ENCODE results near the gene KRT86. TPM values are rescaled to one million over a fixed set of nuclear protein-coding genes. Genes with fewer than 3 reads are reported as not detected.
A peak's percentile ranks its signal among the peaks of the same experiment; 100 is the strongest.
"Not testable (repeated sequence)": the region's sequence is repeated elsewhere in the genome, so short reads cannot be mapped to it uniquely, and the experiment has no call there.

Gene KRT86
- polyA plus RNA-seq, 1 donor = not detected

DNA sequence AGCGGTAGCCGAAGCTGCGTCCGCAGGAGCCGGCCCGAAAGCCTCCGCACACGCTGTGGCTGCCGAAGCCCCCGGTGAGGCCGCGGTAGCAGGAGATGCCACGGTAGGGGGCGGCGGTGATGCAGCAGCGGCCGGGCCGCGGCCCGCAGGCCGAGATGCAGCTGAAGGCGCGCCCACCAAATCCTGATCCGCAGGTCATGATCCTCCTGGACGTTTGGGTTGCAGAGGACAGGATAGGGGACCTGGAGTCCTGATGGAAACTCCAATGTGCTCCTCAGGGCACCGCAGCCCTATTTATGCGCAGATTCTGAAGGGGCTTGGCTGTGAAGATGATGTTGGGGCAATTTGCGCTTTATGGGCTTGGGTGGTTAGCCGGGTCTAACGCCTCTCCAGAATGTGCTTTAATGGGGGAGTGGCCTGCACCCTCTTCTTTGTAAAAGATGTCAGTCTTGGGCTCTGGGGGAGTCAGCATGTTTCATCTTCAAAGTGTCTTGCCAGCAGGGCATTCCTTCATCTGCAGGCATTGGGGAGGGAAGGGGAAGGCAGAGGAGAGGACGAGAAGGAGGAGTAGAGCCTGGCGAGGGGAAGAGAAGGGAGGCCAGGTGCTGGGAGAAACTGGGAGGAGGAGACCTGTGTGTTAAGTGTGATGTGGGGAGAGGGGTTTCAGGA is 17.0 kb downstream of the KRT86 start, which contains the start of gene KRT81:
Gene KRT81, minus strand, starts transcription at position 268 of the 669 bp plus-strand sequence. Its CDS starts 69 bp downstream, at position 199.
- DNase-seq = no peak

DNA sequence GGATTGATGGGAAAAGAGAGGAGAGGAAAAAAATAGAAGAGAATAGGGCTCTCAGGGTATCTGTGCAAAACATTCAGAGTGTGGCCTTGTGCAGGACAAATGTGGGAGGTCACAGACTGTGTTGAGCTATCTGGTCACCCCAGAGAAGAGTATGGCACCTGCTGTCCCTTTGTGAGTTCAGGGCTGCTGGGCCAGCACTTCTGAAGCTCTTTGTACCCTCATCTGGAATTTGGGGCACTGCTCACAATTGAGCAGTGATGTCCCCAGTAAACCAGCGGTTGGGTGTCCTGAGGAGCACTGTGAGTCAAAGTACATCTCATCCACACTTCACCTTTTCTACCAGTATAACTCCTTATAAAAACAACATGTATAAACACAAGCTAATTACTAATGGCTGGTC is 19.5 kb downstream of the KRT86 start:
- no peak for DNase-seq

DNA sequence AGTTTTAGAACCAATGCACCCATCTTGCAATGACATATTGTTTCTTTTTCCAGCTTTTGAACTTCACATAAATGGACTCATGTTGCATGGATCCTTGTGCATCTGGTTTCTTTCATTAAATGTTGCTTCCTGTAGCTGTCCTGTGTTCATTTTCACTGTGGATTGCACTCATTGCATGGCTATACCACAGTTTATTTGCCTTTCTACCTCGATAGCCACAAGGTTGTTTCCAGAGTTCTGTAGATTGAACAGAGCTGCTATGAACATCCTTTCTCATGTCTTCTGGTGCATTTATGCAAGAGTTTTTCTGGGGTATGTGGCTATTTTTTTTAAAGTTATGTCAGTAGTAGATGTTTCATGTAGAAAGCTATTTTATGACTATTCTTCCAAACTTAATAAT is 20.4 kb downstream of the KRT86 start:
- no peak for DNase-seq

DNA sequence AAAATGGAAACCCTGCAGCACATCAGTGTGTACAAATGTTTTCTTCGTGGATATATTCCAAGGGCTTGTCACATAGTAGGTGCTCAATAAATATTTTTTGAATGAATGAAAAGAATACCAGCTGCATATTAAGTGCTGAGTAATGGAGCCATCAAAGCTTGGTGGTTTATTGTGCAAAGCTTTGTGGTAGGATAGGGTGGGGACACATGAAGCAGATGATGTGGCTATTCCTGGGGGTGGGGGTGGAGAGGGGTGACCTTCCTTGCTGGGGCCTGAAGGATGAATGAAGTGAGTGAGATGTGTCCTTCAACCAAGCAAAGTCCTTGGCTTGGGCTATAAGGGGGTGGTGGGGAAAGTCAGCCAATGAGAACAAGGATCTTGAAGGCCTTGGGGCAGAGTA is 21.2 kb downstream of the KRT86 start:
- no peak for DNase-seq

DNA sequence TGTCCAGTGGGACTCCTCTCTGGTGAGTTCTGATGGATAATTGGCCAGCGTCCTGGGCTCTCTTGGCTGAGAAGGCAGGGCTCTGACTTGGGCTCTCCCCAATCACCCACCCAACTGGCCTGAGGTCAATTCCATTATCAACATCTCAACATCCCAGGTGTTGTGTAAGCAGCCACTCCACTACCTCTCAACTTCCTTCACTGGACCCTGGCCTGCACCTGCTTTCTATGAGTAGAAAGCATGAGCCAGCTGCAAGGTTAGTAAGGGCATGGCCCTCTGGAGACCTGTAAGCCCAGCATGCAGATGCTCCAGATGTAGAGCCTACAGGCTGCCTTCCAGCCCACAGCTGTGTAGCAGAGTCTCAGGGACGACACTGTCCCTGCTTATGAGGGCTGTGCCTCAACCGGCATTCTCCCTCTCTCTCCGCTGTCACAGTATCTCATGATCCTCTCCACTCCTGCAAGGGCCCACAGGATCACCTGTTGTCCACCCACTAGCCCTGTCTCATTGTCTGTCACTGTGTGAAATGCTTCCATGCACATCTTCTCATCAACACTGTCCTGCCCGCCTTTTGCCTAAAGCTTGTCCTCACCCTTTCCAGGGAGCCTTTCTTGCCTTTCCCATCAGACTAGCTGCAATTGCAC is 22.2 kb downstream of the KRT86 start:
- no peak for DNase-seq

DNA sequence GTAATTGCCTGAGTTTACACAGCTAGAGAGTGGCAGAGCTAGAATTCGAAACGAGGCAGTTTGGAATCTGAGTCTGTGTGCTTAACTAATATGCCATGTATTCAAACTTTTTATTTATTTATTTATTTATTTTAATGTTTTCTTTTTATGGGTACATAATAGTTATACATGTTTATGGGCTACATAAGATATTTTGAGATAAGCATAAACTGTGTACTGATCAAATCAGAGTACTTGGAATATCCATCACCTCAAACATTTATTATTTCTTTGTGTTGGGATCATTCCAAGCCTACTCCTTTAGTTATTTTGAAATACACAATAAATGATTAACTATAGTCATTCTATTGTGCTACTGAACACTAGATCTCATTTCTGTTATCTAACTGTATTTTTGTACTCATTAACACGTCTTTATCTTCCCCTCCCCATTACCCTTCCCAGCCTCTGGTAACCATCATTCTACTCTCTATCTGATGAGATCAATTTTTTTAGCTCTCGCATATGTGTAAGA is 24.3 kb downstream of the KRT86 start:
- DNase-seq = no peak

DNA sequence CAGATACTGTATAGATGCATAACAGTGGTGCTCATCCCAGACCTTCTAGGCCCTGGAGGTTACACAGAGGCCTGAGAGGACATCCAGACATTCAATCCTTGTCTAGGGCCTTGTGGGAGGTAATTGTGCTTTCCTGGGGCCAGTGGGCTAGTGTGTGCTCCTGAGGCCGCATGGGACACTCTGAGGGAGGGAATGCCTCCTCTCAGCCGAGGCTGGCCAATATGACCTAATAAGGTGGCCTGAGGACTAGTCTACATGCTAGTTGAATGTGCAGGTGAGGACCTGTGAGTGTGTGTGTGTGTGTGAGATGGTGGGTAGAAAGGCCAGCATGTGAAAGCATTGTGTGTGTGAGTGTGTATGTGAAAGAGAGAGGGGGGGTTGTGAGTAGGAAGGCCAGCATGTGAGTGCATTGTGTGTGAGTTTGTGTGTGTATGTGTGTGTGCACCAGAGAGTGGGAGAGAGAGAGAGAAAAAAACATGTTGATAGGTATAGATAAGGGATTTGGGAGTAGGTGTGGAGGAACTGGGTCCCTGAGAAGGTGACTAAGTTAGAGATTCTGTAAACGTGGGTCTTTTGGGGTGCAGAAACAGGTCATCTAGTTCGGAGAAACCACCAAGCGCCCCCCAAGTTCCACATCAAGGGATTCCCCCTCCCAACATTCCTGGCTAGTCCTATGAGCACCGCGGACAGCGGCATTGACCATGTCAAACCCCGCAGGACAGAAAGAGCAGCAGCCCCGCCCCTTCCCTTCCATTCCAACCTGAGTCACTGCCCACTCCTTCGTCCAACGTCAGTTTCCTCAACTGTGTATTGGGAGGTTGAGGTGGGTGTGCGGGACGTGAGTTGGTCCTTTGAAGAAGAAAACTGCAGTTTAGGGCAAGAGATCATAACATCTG is 26.6 kb downstream of the KRT86 start:
- DNase-seq = no peak

DNA sequence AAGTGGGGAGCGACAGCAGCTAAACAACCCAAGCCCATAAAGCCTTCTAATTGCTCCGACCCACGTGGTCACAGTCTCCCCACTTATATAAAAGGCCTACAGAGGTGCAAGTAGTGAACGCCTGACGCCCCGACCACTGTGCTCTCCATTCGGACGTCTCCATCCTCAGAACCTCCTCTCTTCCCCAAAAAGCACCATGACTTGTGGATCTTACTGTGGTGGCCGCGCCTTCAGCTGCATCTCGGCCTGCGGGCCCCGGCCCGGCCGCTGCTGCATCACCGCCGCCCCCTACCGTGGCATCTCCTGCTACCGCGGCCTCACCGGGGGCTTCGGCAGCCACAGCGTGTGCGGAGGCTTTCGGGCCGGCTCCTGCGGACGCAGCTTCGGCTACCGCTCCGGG is 27.3 kb downstream of the KRT86 start:
- not testable (repeated sequence) for DNase-seq

DNA sequence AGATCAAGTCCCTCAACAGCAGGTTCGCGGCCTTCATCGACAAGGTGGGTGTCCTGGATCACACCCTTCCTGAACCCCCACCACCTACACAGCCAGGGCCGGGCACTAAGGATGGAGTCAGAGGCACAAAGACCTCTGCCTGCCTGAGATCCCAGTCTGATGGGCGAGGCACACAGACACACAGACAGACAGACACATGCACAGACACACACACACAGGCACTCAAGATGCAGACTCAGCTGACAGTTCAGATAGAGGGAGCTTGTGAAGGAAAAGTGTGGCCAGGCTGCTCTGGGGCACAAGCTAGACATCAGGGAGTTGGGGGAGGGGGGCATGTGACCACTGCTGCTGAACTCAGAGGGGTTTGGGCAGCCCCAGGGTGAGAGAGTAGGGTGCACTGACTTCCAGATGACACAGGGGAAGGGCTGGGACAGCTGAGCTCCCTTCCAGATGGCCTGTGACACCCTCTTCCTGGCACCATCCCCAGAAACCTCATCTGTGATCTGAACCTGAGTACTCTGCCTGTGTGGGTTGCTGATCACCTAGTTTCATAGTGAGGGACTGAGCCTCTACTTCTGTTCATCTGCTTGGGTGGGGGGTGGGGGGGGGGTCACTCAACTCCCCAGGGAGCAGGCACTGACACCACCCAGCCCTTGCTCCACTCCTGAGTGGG is 27.9 kb downstream of the KRT86 start:
- not testable (repeated sequence) for DNase-seq

DNA sequence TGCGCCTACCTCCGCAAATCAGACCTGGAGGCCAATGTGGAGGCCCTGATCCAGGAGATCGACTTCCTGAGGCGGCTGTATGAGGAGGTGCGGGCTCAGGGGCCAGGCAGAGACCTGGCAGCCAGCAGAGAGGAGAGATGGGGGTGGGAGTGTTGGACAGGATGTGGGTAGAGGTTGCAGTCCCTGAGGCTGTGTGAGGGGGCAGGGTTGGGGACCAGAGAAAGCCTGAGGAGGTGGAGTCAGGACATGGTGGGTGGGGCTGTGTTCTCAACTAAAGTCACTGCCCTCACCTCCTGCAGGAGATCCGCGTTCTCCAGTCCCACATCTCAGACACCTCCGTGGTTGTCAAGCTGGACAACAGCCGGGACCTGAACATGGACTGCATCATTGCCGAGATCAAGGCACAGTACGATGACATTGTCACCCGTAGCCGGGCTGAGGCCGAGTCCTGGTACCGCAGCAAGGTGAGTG is 30.5 kb downstream of the KRT86 start:
- not testable (repeated sequence) for DNase-seq

DNA sequence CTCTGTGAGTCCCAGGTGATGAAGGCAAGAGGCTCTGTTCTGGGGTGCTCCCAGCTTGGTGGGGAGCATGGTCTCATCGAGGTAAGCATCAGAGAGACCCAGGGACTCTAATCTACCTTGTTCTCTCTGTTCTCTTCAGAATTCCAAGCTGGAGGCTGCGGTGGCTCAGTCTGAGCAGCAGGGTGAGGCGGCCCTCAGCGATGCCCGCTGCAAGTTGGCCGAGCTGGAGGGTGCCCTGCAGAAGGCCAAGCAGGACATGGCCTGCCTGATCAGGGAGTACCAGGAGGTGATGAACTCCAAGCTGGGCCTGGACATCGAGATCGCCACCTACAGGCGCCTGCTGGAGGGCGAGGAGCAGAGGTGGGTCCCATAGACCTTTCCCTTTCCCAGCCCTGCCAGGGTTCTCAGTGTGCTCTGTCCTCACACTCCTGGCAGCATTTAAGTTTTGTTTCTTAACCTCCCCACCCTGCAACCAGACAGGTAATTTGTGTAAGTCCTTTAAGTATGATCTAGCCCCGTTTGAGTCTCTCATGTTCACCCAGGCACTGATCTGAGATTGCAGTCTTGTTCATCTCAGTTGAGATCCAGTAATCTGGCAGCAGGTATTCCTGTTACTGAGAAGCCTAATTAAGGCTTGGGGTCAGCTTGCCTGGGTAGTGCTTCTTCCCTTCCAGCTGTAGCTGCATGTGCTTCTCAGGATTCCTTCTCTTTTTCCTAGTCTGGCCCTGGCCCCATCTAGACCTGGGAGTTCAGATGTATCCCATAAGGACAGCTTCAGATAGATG is 31.7 kb downstream of the KRT86 start:
- DNase-seq = no peak

DNA sequence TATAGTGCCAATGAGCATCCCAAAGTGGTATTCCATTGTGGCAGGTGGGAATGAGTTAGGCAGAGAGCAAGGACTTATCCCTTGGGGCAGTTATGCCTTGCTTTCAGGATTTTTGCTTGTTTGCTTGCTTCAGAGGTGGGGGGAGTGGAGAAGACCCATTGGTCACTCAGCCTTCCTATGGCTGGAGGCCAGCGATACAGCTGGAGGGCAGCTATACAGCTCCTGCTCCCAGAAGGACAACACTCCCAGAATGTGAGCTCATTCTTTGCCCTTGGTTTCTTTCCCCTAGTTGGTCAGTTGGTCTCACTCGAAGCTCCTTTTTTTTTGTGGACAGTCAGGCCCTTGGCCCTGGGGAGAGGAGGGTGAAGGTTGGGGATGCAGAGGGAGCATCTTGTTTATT is 32.3 kb downstream of the KRT86 start:
- DNase-seq = no peak

DNA sequence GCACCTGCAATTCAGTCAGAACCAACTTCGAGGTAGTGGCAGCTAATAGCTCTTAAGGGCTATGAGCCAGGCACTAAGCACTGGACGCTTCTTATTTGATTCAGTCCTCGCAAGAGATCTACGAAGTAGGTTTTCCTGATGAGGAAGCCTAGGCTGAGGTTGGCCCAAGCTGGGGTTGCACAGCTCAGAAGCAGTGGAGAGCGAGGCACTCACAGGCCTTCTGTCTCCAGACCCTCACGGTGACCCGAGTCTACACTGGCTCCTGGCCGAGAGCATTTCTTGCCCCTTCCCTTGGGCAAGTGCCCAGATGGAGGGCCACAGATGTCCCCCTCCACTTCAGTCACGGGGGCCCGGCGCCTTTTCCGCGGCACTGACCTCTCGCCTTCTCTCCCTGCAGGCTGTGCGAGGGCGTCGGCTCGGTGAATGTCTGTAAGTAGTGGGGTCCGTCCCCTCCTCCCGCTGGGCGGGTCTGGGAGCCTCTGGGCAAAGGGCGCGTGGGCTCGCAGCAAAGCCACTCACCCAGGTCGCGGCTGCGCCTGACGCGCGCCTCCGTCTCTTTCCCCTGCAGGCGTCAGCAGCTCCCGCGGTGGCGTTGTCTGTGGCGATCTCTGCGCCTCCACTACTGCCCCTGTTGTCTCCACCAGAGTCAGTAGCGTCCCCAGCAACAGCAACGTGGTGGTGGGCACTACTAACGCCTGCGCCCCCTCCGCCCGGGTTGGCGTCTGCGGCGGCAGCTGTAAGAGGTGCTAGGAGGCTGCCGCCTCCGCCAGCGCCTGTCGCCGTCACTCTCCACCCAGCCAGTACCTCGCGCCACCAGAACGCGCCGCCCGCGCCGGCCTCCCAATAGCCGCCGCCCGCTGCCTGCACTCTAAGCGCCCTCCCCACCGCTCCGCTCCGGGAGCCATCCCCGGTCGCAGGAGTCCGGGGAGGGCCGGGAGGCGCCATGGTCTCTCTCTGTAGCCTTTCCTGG is 33.7 kb downstream of the KRT86 start:
- DNase-seq = peak; percentile 53

DNA sequence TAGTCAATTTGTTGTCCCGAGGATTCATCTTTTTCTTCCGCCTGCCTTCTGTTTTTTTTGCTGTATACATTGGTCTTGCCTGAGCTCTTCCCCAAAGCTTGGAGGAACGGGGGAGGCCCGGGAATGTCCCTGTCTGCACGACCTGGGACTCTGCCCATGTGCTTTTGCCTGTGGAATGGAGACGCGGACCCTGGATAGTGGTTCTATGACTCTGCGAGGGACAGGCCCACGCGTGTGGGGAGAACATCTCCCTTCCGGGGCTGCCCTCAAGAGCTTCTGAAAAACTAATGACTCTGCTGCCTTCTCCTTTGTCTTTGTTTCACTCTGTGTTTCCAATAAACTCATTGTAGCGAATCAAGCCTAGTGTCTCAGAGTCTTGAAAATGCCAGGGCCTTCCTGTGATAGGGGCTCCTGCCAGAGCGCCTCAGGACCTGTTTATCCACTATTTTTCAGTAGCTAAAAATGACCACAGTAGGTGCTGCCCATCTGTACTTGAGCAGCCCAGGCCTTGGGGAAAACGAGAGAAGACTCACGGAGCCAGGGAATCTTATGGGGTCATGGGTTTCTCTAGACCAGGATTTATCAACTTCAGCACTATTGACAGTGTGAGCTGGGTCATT is 34.5 kb downstream of the KRT86 start:
- no peak for DNase-seq

DNA sequence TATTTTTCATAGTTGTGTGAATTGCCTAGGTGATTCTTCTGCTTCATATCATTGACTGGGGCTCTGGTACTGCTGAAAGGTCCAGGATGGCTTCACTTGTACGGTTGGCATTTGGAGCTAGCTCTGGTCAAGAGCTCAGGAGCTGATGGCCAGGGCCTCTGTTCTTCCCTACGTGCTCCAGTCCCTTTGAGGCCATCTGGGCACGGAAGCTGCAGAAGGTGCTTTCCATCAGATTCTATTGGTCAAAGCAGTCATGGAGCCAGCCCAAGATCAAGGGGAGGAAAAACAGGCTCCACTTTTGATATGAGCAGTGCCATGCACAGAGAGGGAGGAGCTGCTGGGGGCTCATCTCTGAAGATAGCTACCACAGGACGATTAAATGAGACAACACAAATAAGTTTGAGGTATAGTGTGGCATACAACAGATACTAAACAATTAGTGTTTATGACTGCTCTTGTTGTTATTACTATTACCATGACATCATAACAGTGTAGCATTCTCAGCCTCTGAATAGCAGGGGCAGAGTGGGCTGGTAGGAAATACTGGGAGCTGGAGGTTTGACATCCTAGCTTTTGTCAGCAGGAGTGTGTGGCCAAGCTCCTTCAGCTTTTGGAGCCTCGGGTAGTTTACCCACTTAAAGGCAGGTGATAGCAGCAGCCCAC is 36.3 kb downstream of the KRT86 start:
- no peak for DNase-seq

DNA sequence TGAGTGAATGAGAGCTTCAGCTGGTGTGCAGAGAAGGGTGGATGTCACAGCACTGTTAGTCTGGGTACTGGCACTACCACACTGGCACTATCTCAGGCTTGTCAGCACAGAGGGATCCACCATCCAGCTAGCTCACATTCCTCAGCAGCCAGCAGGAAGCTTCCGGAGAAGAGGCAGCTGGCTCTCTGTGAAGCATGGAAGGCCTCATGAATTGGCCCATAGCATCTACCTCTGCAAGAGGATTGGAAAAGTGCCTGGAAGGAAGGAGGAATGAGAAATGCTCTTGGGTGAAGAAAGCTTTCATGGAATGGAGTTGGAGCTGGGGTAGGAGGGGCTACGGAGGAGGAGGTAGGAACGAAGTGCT is 36.8 kb downstream of the KRT86 start:
- DNase-seq = no peak

DNA sequence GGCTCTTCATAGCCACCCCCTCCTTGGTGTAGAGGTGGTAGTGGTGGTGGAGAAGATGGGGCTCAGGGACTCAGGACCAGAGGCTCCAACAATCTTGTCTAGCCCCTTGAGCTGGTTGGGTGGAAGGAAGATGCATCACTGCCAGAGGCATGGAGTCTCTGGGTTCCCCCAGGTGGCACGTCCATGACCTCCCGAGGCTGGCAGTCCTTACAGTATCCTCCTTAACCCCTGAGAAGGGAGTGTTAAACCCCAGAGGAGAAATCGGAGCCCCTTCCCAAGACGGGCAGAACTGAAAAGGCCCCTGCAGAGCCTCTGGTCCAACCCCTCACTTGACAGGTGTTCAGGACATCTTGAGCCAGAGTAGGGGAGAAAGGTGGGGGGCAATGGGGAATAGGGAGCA is 37.6 kb downstream of the KRT86 start:
- no peak for DNase-seq

DNA sequence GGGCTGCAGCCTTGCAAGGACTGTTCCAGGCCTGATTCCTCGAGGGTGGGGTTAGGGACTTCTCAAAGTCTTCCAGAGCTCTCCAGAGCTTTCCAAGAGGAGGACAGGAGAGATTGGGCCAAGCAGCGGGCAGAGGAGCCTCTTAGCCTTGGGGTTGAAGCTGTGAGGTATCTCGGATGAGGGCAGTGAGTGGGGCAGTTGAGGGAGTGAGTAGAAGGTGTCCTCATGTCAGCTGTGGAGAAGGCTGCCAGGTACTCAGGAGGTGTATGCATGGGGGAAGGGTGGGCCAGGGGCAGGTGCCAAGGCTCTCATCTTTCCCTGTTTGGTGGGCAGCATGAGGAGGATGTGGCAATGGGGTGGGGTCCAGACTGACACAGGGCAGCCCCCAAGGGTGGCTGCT is 39.0 kb downstream of the KRT86 start:
- DNase-seq = no peak

DNA sequence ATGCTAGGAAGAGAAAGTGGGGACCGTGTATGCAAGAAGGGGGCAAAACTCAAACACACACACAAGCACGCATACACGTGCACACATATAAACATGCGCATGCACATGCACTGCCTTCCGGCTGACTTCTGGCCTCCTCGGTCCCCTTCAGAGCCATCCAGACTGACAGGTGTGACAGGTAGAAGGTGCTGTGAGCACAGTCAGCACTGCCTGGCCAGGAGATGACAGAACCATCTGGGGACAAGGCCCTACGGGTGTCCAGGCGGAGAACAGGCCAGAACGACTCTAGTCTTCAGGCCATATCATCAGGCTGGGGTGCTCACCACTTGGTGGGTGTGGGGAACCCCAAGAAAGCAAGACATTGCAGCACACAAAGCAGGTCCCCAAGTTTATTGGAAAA is 39.5 kb downstream of the KRT86 start:
- DNase-seq = no peak
